Type B pancreatic cell (in vitro differentiated cells): ENCODE measurements around the gene RACGAP1. TPM values are rescaled to one million over a fixed set of nuclear protein-coding genes. Genes with fewer than 3 reads are reported as not detected.

Source experiments
- DNase-seq: peaks from one replicate; pipeline ENCODE4 v3.0.0; 2021; ENCODE audit warnings: mixed read lengths; ENCODE audit not compliant: unreplicated experiment; ENCODE audit errors: extremely low spot score
- H3K27ac Mint-ChIP-seq: 2 replicates; pipeline ENCODE4 v1.8.0; 2021; ENCODE audit warnings: mild to moderate bottlenecking, mixed read lengths
- H3K27me3 Mint-ChIP-seq: 2 replicates; pipeline ENCODE4 v1.8.0; 2021; ENCODE audit warnings: mixed read lengths
- H3K36me3 Mint-ChIP-seq: 2 replicates; pipeline ENCODE4 v1.8.0; 2021; ENCODE audit warnings: mixed read lengths
- H3K4me1 Mint-ChIP-seq: one replicate; pipeline ENCODE4 v1.8.0; 2021; ENCODE audit warnings: mixed read lengths; ENCODE audit not compliant: unreplicated experiment
- H3K4me3 Mint-ChIP-seq: 2 replicates; pipeline ENCODE4 v1.8.0; 2021; ENCODE audit warnings: mild to moderate bottlenecking, mixed read lengths
- H3K9me3 Mint-ChIP-seq: 2 replicates; pipeline ENCODE4 v1.8.0; 2021; ENCODE audit warnings: mixed read lengths
- total RNA-seq: library from RNA; stranded (reverse); gene quantifications from 2 replicates; pipeline ENCODE4 v1.2.1, GENCODE V29; 2021; ENCODE audit warnings: low replicate concordance
- TF ChIP-seq, protein P1 (sequence below): fragments of 200-600 bp; sonication (generic); conservative IDR thresholded peaks from 2 replicates; pipeline ENCODE4 v1.5.0; 2021; ENCODE audit warnings: antibody characterized with exemption, mild to moderate bottlenecking

RACGAP1 gene
- total RNA-seq, 1 donor from 2014 or later = 70.6 TPM

DNA sequence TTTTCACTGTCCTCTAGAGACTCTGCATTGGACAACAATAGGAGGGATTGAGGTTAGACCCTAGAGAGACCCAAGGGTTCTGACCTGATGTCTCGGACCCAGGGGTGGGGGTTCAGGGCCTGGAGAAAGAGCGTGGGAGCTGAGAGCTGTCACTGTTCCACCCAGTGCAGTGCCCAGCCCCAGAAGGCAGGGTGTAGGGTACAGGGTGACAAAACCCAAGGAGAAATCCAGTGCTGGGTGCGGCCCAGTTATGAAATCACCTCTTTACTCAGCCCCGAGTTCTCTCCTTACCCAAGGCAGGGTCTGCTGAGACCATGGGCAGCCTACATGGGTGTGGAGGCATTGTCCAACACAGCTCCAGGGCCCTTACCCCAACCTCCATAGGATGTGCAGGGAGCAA is 72.1 kb downstream of the RACGAP1 start:
- Mint-ChIP-seq H3K9me3 (no peaks in the 10 kb centered on the region), H3K27ac (no peak overlapping the region), H3K36me3 (no peaks in the 10 kb centered on the region), H3K4me1 (peaks cover 8% of the 10 kb centered on the region), H3K27me3 (peaks cover 27% of the 10 kb centered on the region), H3K4me3 (no peak overlapping the region)
- TF ChIP-seq, protein P1, sequence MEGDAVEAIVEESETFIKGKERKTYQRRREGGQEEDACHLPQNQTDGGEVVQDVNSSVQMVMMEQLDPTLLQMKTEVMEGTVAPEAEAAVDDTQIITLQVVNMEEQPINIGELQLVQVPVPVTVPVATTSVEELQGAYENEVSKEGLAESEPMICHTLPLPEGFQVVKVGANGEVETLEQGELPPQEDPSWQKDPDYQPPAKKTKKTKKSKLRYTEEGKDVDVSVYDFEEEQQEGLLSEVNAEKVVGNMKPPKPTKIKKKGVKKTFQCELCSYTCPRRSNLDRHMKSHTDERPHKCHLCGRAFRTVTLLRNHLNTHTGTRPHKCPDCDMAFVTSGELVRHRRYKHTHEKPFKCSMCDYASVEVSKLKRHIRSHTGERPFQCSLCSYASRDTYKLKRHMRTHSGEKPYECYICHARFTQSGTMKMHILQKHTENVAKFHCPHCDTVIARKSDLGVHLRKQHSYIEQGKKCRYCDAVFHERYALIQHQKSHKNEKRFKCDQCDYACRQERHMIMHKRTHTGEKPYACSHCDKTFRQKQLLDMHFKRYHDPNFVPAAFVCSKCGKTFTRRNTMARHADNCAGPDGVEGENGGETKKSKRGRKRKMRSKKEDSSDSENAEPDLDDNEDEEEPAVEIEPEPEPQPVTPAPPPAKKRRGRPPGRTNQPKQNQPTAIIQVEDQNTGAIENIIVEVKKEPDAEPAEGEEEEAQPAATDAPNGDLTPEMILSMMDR = no peak
- no peak for DNase-seq

DNA sequence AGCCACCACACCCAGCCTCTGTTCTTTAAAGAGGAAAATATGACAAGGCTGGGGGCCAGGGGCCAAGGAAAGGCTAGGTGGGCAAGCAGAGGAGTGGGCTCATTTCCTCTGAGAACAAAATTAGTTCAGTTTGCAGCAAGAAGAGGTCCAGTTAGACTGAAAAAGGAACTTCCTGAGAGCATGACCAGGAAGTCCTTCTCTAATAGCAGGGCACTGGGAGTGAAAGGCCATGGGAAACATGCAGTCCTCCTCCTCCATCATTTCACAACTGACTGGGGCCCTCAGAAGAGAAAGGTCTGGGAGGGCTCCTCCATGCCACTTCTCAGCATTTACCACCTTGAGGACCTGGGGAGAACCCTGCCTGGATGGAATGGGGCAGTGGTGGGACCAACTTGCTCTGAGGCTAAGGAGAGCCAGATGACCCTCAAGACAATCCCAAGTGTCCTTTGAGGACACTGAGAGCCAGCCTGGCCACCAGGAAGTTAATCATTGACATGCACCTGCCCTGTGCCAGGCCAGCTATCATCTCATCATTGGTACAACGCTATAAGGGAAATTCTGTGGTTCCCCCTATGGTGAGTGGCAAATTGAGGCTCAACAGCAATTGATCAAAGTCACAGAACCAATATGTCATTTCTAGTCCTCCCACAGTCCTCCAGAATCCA is 72.8 kb downstream of the RACGAP1 start:
- TF ChIP-seq, protein P1 = no peak
- Mint-ChIP-seq H3K27ac (no peak overlapping the region), H3K4me3 (no peak overlapping the region), H3K9me3 (no peaks in the 10 kb centered on the region), H3K27me3 (peaks cover 20% of the 10 kb centered on the region), H3K36me3 (no peaks in the 10 kb centered on the region), H3K4me1 (peaks cover 8% of the 10 kb centered on the region)
- no peak for DNase-seq

DNA sequence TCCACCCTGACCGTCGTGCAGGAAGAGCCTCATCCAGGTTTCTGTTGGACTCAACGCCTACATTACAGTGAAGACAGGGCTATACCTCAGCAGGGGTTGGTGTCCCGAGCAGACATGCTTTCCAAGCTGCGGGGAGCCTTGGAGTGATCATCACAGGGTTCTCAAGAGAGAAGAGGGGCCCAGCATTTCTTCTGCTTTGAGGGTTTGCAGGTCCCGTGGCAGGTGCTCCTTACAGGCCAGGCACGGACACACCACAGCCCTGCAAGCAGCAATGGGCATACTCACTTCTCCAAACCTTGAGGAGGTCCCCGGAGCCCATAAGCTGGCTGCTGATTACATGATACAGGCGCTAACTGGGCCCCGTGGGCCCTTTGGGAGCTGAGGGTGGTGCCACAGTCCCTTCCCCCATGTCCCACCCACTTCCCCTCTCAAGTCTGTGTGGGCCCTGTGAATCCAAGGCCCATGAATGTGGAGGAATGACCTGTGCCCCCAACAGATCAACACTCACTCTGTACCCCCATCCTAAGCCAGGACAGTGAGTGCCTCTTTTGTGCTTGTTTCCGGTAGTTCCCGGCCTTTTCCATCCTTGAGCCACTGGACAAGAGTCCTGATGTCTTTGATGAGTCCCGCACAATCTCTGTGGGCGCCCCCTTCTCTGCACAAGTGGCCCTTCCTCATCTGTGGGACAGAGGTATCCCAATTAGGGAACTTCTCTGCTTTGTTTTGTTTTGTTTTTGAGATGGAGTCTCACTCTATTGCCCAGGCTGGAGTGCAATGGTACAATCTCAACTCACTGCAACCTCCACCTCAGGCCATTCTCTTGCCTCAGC is 73.7 kb downstream of the RACGAP1 start:
- no peak overlapping the region for H3K4me3 Mint-ChIP-seq
- peaks cover 8% of the 10 kb centered on the region for H3K4me1 Mint-ChIP-seq
- H3K9me3 Mint-ChIP-seq = no peaks in the 10 kb centered on the region
- DNase-seq = no peak
- H3K36me3 Mint-ChIP-seq = no peaks in the 10 kb centered on the region
- no peak overlapping the region for H3K27ac Mint-ChIP-seq
- TF ChIP-seq, protein P1 = no peak
- peaks cover 11% of the 10 kb centered on the region for H3K27me3 Mint-ChIP-seq

DNA sequence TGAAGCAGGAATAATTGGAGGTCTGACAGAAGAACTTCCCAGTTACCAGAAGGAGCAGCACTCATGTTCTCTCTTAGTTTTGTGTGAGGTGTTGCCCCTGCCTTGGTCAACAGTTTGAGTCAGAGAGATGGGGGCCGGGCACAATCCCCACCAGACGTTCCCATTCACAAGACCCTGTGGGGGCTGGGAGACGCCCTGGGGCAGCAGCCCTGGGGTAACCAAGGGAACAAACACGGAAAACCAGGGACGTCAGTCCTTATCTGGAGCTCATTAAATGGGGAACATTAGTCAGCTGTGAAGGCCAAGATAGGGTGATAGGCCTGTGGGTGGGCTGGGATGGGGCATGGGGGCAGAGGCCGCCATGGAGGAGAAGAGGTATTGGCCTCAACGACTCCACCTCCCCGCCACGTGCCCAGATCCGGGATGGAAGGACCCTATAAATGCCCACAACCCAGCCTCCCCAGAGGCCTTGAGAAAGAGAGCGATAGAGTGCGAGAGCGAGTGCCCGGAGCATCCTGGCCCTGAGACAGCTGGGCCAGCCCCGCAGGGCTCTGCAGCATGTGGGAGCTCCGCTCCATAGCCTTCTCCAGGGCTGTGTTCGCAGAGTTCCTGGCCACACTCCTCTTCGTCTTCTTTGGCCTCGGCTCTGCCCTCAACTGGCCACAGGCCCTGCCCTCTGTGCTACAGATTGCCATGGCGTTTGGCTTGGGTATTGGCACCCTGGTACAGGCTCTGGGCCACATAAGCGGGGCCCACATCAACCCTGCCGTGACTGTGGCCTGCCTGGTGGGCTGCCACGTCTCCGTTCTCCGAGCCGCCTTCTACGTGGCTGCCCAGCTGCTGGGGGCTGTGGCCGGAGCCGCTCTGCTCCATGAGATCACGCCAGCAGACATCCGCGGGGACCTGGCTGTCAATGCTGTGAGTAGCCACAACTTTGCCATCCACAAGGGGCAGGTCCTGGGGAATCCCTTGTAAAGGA is 74.7 kb downstream of the RACGAP1 start, which contains the start of gene AQP2:
AQP2 (plus strand) TSS at position 465 of the 979 bp plus-strand sequence; CDS start at position 559, 94 bp downstream.
- no peaks in the 10 kb centered on the region for H3K36me3 Mint-ChIP-seq
- H3K9me3 Mint-ChIP-seq = no peaks in the 10 kb centered on the region
- H3K4me3 Mint-ChIP-seq = no peak within 1 kb of the TSS
- peaks cover 9% of the 10 kb centered on the region for H3K27me3 Mint-ChIP-seq
- H3K27ac Mint-ChIP-seq = no peak within 1 kb of the TSS
- H3K4me1 Mint-ChIP-seq = peaks cover 17% of the 10 kb centered on the region
- TF ChIP-seq, protein P1 = no peak
- no peak for DNase-seq

DNA sequence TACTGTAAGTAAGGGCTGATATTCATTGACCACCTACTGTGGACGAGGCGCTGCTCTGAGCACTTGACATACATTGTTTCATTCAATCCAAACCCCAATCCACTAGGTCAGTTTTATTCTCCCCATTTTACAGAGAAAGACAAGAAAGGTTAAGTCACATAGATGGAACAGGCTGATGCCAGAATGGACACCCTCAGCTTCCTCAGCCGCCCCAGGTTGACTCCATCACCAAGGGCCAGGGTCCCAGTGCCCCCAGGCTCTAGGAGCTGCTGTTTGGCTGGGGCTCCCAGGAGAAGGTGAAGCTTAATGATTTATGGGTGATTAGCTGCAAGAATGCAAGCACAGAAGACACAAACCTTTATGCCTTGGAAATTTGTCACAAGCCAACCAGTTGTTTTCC is 75.4 kb downstream of the RACGAP1 start:
- TF ChIP-seq, protein P1 = no peak
- H3K4me3 Mint-ChIP-seq = no peak overlapping the region
- DNase-seq = no peak

More for the DNA sequence above, 75.4 kb downstream of the RACGAP1 start:
- Mint-ChIP-seq H3K4me1 (peaks cover 23% of the 10 kb centered on the region), H3K27me3 (peaks cover 9% of the 10 kb centered on the region), H3K27ac (no peak overlapping the region), H3K9me3 (no peaks in the 10 kb centered on the region), H3K36me3 (no peaks in the 10 kb centered on the region)
